GM12878 (cell line): Measurements from ENCODE around the gene OR51B4.

Source experiments
- CTCF ChIP-seq, 3 experiments: IDR thresholded peaks in 2 of 3; conservative IDR thresholded peaks in 1 of 3; 2 replicates each; pipeline ENCODE4 v1.5.1; 2011; ENCODE audit warnings: low read depth in 3 of 3, low read length in 3 of 3, mild to moderate bottlenecking in 3 of 3, control low read depth in 2 of 3, moderate library complexity in 2 of 3, inconsistent platforms in 1 of 3, mixed read lengths in 1 of 3; ENCODE audit not compliant: control insufficient read depth in 2 of 3, insufficient read depth in 1 of 3; ENCODE audit errors: extremely low read depth in 1 of 3
- RCOR1 ChIP-seq: conservative IDR thresholded peaks from 2 replicates; pipeline ENCODE4 v1.6.1; 2012; ENCODE audit warnings: low read depth, low read length, improper control_type of control experiment
- TAF1 ChIP-seq: IDR thresholded peaks from 2 replicates; pipeline ENCODE4 v1.6.1; 2011; ENCODE audit warnings: mild to moderate bottlenecking, low read depth, low read length, borderline replicate concordance
- TF ChIP-seq, protein P1 (sequence below): fragments of 450-650 bp; IDR thresholded peaks from 2 replicates; pipeline ENCODE4 v1.6.1; 2018; ENCODE audit warnings: borderline replicate concordance, mild to moderate bottlenecking; ENCODE audit not compliant: partially characterized antibody

DNA sequence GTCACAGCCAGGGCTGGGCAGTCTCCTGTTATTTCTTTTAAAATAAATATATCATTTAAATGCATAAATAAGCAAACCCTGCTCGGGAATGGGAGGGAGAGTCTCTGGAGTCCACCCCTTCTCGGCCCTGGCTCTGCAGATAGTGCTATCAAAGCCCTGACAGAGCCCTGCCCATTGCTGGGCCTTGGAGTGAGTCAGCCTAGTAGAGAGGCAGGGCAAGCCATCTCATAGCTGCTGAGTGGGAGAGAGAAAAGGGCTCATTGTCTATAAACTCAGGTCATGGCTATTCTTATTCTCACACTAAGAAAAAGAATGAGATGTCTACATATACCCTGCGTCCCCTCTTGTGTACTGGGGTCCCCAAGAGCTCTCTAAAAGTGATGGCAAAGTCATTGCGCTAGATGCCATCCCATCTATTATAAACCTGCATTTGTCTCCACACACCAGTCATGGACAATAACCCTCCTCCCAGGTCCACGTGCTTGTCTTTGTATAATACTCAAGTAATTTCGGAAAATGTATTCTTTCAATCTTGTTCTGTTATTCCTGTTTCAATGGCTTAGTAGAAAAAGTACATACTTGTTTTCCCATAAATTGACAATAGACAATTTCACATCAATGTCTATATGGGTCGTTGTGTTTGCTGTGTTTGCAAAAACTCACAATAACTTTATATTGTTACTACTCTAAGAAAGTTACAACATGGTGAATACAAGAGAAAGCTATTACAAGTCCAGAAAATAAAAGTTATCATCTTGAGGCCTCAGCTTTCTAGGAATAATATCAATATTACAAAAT lies 13.4 kb downstream of the OR51B4 start:
- TF ChIP-seq, protein P1, sequence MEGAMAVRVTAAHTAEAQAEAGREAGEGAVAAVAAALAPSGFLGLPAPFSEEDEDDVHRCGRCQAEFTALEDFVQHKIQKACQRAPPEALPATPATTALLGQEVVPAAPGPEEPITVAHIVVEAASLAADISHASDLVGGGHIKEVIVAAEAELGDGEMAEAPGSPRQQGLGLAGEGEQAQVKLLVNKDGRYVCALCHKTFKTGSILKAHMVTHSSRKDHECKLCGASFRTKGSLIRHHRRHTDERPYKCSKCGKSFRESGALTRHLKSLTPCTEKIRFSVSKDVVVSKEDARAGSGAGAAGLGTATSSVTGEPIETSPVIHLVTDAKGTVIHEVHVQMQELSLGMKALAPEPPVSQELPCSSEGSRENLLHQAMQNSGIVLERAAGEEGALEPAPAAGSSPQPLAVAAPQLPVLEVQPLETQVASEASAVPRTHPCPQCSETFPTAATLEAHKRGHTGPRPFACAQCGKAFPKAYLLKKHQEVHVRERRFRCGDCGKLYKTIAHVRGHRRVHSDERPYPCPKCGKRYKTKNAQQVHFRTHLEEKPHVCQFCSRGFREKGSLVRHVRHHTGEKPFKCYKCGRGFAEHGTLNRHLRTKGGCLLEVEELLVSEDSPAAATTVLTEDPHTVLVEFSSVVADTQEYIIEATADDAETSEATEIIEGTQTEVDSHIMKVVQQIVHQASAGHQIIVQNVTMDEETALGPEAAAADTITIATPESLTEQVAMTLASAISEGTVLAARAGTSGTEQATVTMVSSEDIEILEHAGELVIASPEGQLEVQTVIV = no peak
- TF ChIP-seq CTCF (IDR thresholded peaks at IDR 0.05 in 2 of 3, conservative IDR thresholded peaks at IDR 0.05 in 1 of 3; ENCODE audit: control insufficient read depth in 2 of 3, extremely low read depth in 1 of 3, insufficient read depth in 1 of 3, low read depth in 3 of 3, low read length in 3 of 3) (no peak), RCOR1 (no peak), TAF1 (no peak)
